Lung microvascular endothelial cell (primary cell): ENCODE data around the gene FRAT2. TPM values are rescaled to one million over a fixed set of nuclear protein-coding genes. Genes with fewer than 3 reads are reported as not detected.

Experiments used
- DNase-seq, 2 donors: peaks; one replicate each; pipeline versions ENCODE4 v3.0.0 to v3.0.0-alpha.2; 2010; ENCODE audit warnings: low read depth in 2 of 2
- total RNA-seq: library from RNA; depleted of rRNA; stranded (reverse); fragments of >200 nt; gene quantifications from 2 replicates; pipeline ENCODE4 v1.2.1, GENCODE V29; 2014

FRAT2 gene
- total RNA-seq, 1 donor from 2014 or later, result 13.9 TPM

GRCh38 chr10:97325754-97326153, 8.8 kb downstream of the FRAT2 start:
- no peak for DNase-seq

- no peak for DNase-seq
Measured at GRCh38 chr10:97323501-97323900, 11.0 kb downstream of the FRAT2 start.

GRCh38 chr10:97321804-97322190, 12.7 kb downstream of the FRAT2 start:
- no peak for DNase-seq

- DNase-seq, result peak; percentile 11 to 27
Measured at GRCh38 chr10:97321032-97321803, 13.3 kb downstream of the FRAT2 start.

- DNase-seq, result peak; percentile 10 to 12
Measured at GRCh38 chr10:97320480-97321031, 14.0 kb downstream of the FRAT2 start.

- peak; percentile 22 to 38 for DNase-seq
Measured at GRCh38 chr10:97319671-97320479, 14.7 kb downstream of the FRAT2 start.

GRCh38 chr10:97318772-97319651, 15.5 kb downstream of the FRAT2 start, which contains the start of gene FRAT1:
TSS of gene FRAT1 (plus strand) at chr10:97319271. CDS start at chr10:97319454, 183 bp downstream.
- peak; percentile 91 to 93 for DNase-seq

GRCh38 chr10:97314671-97315070, 19.9 kb downstream of the FRAT2 start:
- no peak for DNase-seq

- no peak for DNase-seq
Measured at GRCh38 chr10:97312897-97313296, 21.6 kb downstream of the FRAT2 start.

GRCh38 chr10:97311111-97311626, 23.4 kb downstream of the FRAT2 start:
- DNase-seq, result no peak

GRCh38 chr10:97307866-97308780, 26.4 kb downstream of the FRAT2 start:
- DNase-seq, result no peak

GRCh38 chr10:97307441-97307840, 27.1 kb downstream of the FRAT2 start:
- DNase-seq, result no peak

GRCh38 chr10:97302088-97302791, 32.3 kb downstream of the FRAT2 start:
- DNase-seq, result no peak

GRCh38 chr10:97300980-97301379, 33.5 kb downstream of the FRAT2 start:
- DNase-seq, result no peak

GRCh38 chr10:97298223-97298571, 36.3 kb downstream of the FRAT2 start:
- DNase-seq, result no peak

- DNase-seq, result no peak
Measured at GRCh38 chr10:97297556-97298222, 36.8 kb downstream of the FRAT2 start.

- no peak for DNase-seq
Measured at GRCh38 chr10:97292862-97293198, 41.7 kb downstream of the FRAT2 start.

GRCh38 chr10:97292097-97292861, 42.2 kb downstream of the FRAT2 start, which contains the start of gene ARHGAP19:
TSS of gene ARHGAP19 (minus strand) at chr10:97292637. CDS start at chr10:97292627, 10 bp downstream.
- DNase-seq, result peak; percentile 98
